ENCODE results near the gene DDX54. TPM values are rescaled to one million over a fixed set of nuclear protein-coding genes. Genes with fewer than 3 reads are reported as not detected.

The DDX54 gene
- total RNA-seq, 1 experiment from 2014 or later, result 83.0 TPM

DNA sequence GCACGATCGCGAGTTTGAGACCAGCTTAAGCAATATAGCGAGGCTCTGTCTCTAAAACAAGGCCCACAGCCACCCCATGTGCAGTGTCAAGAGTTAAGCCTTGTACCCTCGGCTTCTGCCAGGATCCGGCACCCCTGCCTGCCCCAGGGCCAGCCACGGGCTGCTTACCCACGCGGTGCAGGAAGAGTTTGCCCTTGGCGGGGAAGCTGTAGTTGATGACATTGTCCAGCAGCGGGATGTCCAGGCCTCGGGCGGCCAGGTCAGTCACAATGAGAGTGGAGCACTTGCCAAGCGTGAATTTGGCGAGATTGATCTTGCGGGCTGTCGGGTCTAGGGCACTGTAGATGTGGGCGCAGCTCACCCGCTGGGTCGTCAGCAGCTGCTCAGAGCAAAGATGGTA is 13.1 kb downstream of the DDX54 start:
- Histone ChIP-seq H3K23me2 (ENCODE audit: insufficient read length, low read depth, low read length, poor library complexity, severe bottlenecking) (no peaks in the 10 kb centered on the region), H3T11ph (ENCODE audit: low read length) (no peak overlapping the region), H3K9me3 (ENCODE audit: control insufficient read depth, low read depth, low read length) (no peaks in the 10 kb centered on the region), H2BK5ac (ENCODE audit: insufficient read length, low read length) (no peak overlapping the region), H4K5ac (ENCODE audit: insufficient read length, low read depth, low read length) (no peak overlapping the region), H4K8ac (replicated peaks; ENCODE audit: insufficient read length, low read depth, low read length) (no peak overlapping the region), H2AK5ac (ENCODE audit: insufficient read length, low read length) (no peak overlapping the region), H3K4ac (ENCODE audit: low read depth, low read length) (no peak overlapping the region), H3K56ac (ENCODE audit: insufficient read length, low read depth, low read length) (no peak overlapping the region), H3K23ac (ENCODE audit: insufficient read length, low read depth, low read length) (no peak overlapping the region), H3K9ac (ENCODE audit: extremely low read depth, insufficient read length, low read length) (no peak overlapping the region), H3K18ac (ENCODE audit: insufficient read length, low read depth, low read length) (no peak overlapping the region), H2BK12ac (ENCODE audit: insufficient read length, low read depth, low read length) (no peak overlapping the region), H2BK20ac (ENCODE audit: low read depth, low read length, poor library complexity, severe bottlenecking) (no peak overlapping the region), H3K4me1 (ENCODE audit: insufficient read depth, low read length) (no peaks in the 10 kb centered on the region), H3K27ac (ENCODE audit: insufficient read length, low read depth, low read length) (no peak overlapping the region), H3K4me2 (ENCODE audit: insufficient read depth, insufficient read length, low read length) (no peak overlapping the region), H3K79me2 (ENCODE audit: insufficient read depth, low read length) (no peaks in the 10 kb centered on the region), H4K20me1 (ENCODE audit: control insufficient read depth, insufficient read depth, insufficient read length) (no peaks in the 10 kb centered on the region), H3K79me1 (ENCODE audit: insufficient read depth, low read depth, low read length, poor library complexity, severe bottlenecking) (no peaks in the 10 kb centered on the region), H2AFZ (ENCODE audit: low read length) (no peak overlapping the region), H2BK15ac (ENCODE audit: low read depth, low read length) (no peak overlapping the region), H2BK120ac (ENCODE audit: low read depth, low read length, poor library complexity, severe bottlenecking) (no peak overlapping the region), H3K14ac (ENCODE audit: insufficient read depth, low read length) (no peak overlapping the region; the same call in 1 of the 2 replicates), H3K27me3 (ENCODE audit: insufficient read depth, low read length) (no peaks in the 10 kb centered on the region), H4K91ac (ENCODE audit: insufficient read length, low read depth, low read length) (no peak overlapping the region)
- Mint-ChIP-seq H3K27me3 (ENCODE audit: low read depth) (no peaks in the 10 kb centered on the region), H3K4me1 (no peaks in the 10 kb centered on the region), H3K9me3 (no peaks in the 10 kb centered on the region), H3K27ac (no peak overlapping the region), H3K4me3 (no peak overlapping the region), H3K36me3 (ENCODE audit: insufficient read depth in 1 of 3, low read depth in 3 of 3) (peaks cover 54 to 81% (median 77%) of the 10 kb centered on the region in 3 experiments; a peak in 6 of 7 replicates)
- no peak for DNase-seq
- WGBS (ENCODE audit: extremely low coverage, insufficient read length, low lambda C conversion rate), result no CpG with 5 or more reads among the region's 20 CpGs
- no peak for TF ChIP-seq CTCF (conservative IDR thresholded peaks at IDR 0.05)
